Mesodermal cell (in vitro differentiated cells): ENCODE results near the gene AFAP1L2.
A peak's percentile ranks its signal among the peaks of the same experiment; 100 is the strongest.

Experiments
- H3K27ac ChIP-seq: 2 replicates; pipeline ENCODE4 v1.7.0; 2013; ENCODE audit warnings: mild to moderate bottlenecking, low read depth, low read length, moderate library complexity; ENCODE audit not compliant: severe bottlenecking
- H3K36me3 ChIP-seq: 2 replicates; pipeline ENCODE4 v1.7.1; 2013; ENCODE audit warnings: mild to moderate bottlenecking, low read length, moderate library complexity; ENCODE audit not compliant: control insufficient read depth, insufficient read depth
- H3K4me1 ChIP-seq: one replicate; pipeline ENCODE4 v1.7.1; 2013; ENCODE audit warnings: mild to moderate bottlenecking, low read length; ENCODE audit not compliant: insufficient read depth, control insufficient read depth, poor library complexity, severe bottlenecking
- H3K4me3 ChIP-seq: 2 replicates; pipeline ENCODE4 v1.7.0; 2013; ENCODE audit warnings: low read length, control low read depth, mild to moderate bottlenecking; ENCODE audit not compliant: insufficient read depth, poor library complexity, severe bottlenecking; ENCODE audit errors: extremely low read depth
- H3K9me3 ChIP-seq: 2 replicates; pipeline ENCODE4 v1.7.1; 2013; ENCODE audit warnings: mild to moderate bottlenecking, low read length, moderate library complexity; ENCODE audit not compliant: control insufficient read depth
- WGBS, 2 experiments: methylation state at CpG; one replicate each; pipeline ENCODE4 v1.1.5; 2013; ENCODE audit warnings: missing lambda C conversion rate in 2 of 2; ENCODE audit not compliant: insufficient coverage in 2 of 2; 5-methylcytosine and 5-hydroxymethylcytosine counted together

AFAP1L2 gene

GRCh38 chr10:114362826-114363355 lies 41.4 kb downstream of the AFAP1L2 start:
- H3K36me3 ChIP-seq = peaks cover 30% of the 10 kb centered on the region
- H3K27ac ChIP-seq = no peak overlapping the region
- WGBS, 2 experiments = 89 to 94% methylated on average over 15 to 16 of the region's 16 CpGs
- peaks cover 15% of the 10 kb centered on the region for H3K4me1 ChIP-seq
- no peak overlapping the region for H3K4me3 ChIP-seq
- H3K9me3 ChIP-seq = peaks cover 3% of the 10 kb centered on the region

DNA sequence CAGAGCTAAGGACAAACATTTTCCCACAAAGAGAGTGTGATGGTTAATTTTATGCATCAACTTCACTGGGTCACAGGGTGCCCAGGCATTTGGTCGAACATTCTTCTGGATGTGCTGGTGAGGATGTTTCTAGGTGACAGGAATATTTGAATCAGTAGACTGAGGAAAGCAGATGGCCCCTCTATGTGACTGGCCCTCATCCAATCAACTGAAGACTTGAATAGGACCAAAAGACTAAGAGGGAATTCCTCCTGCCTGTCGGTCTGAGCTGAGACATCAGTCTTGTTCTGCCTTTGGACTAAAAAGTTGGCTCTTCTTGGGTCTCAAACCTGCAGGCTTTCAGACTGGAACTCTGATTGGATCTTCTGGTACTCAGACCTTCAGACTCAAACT lies 44.4 kb downstream of the AFAP1L2 start:
- H3K27ac ChIP-seq = no peak overlapping the region
- peaks cover 2% of the 10 kb centered on the region for H3K9me3 ChIP-seq
- WGBS, 2 experiments = 83 to 100% methylated on average over 1 to 2 of the region's 2 CpGs
- peaks cover 22% of the 10 kb centered on the region for H3K4me1 ChIP-seq
- H3K4me3 ChIP-seq = no peak overlapping the region
- H3K36me3 ChIP-seq = peaks cover 23% of the 10 kb centered on the region

DNA sequence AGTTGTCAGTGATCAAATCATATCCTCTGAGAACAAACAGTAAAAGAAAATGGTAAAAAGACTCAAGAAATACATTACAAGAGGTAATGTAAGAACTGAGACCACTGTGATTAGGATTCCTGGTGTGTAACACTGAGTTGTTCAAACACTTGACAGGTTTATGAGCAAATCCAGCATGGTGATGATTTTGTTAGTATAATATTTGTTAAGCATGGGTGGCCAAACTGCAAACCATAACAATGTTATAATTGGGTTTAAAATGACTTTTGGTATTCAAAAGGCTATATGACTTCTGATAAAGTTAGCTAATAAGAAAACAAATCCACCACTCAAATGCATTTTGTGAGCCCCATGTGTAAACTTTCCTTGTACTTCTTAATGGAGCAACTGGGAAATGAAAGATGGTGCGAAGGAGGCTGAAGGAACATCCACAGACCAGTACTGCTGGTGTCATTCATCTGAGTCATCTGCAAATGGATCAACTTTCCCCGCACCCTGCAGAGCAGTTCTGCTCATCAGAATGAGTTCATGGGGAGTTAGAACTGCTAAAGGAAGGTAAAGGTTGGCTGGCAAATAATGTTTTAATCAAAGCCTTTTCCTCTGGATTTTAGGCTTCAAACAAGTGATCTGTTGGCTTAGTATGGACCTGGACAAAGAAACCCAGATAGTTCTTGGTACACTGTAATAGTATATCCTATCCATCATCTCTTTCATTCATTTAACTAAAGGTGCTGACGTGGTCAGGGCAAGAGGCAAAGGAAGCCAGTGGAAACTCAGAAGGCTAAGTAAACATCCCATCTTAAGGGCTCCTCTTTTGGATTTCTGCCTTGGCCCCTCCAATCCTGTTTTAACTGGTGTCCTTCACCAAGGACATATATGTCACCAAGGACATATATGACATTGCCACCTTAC lies 45.0 kb downstream of the AFAP1L2 start:
- Histone ChIP-seq H3K27ac (no peak overlapping the region), H3K9me3 (no peaks in the 10 kb centered on the region), H3K4me3 (no peak overlapping the region), H3K36me3 (peaks cover 18% of the 10 kb centered on the region), H3K4me1 (peaks cover 22% of the 10 kb centered on the region)
- WGBS, 2 experiments = 64 to 78% methylated on average over 2 of the region's 3 CpGs

- no peak overlapping the region for H3K4me3 ChIP-seq
- H3K9me3 ChIP-seq = no peaks in the 10 kb centered on the region
- no peak overlapping the region for H3K27ac ChIP-seq
- H3K36me3 ChIP-seq = peaks cover 8% of the 10 kb centered on the region
- WGBS, 2 experiments = no CpG with 5 or more reads among the region's 2 CpGs
- peaks cover 22% of the 10 kb centered on the region for H3K4me1 ChIP-seq
Measured at GRCh38 chr10:114357515-114357996, 46.7 kb downstream of the AFAP1L2 start.

DNA sequence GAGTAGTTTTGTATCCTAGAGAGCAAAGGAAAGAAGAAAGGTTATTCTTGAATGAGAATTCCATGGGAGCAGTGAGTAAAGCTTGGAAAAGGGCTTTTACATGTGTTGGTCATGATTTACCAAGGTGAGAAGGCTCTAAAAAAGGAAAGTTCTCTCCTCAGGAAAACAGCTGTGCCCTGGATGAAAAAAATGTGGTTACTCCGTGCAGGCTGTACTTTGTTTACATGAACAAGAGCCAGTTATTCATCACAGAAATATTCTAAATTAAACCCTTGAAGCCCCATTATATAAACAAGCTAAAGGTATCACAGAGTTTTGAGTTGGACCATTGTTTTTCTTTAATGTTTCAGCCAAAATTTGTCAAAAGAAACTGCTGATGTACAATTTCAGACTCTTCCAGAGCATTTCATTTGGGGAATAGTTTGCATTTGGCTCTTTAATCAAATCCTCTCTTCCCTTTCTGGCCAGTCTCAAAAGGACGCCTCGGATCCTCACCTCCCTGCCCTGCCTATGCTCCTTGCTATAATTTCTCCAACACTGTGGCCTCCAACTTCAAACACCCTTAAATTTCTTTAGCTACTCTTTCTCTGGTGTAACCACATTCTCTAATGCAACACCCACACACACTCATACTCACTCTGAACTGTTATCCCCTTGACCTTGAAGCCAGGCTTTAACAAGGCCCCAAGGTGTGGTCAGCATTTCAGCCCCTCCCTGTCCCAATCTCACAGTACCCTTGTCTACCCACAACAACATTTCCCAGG lies 47.4 kb downstream of the AFAP1L2 start:
- WGBS, 2 experiments = 91 to 96% methylated on average over 2 of the region's 3 CpGs
- H3K4me3 ChIP-seq = no peak overlapping the region
- H3K27ac ChIP-seq = peak overlapping the region; percentile 4
- peaks cover 8% of the 10 kb centered on the region for H3K36me3 ChIP-seq
- H3K9me3 ChIP-seq = no peaks in the 10 kb centered on the region
- H3K4me1 ChIP-seq = peaks cover 22% of the 10 kb centered on the region

- no peak overlapping the region for H3K27ac ChIP-seq
- H3K4me1 ChIP-seq = peaks cover 30% of the 10 kb centered on the region
- H3K4me3 ChIP-seq = no peak overlapping the region
- H3K9me3 ChIP-seq = no peaks in the 10 kb centered on the region
- no CpG with 5 or more reads among the region's 4 CpGs for WGBS, 2 experiments
- no peaks in the 10 kb centered on the region for H3K36me3 ChIP-seq
Measured at GRCh38 chr10:114356126-114356525, 48.2 kb downstream of the AFAP1L2 start.

- Histone ChIP-seq H3K27ac (no peak overlapping the region), H3K36me3 (no peaks in the 10 kb centered on the region), H3K9me3 (no peaks in the 10 kb centered on the region), H3K4me1 (peaks cover 41% of the 10 kb centered on the region), H3K4me3 (no peak overlapping the region)
- WGBS, 2 experiments = 67 to 100% methylated on average over 1 to 2 of the region's 2 CpGs
Measured at GRCh38 chr10:114353383-114353782, 50.9 kb downstream of the AFAP1L2 start.

DNA sequence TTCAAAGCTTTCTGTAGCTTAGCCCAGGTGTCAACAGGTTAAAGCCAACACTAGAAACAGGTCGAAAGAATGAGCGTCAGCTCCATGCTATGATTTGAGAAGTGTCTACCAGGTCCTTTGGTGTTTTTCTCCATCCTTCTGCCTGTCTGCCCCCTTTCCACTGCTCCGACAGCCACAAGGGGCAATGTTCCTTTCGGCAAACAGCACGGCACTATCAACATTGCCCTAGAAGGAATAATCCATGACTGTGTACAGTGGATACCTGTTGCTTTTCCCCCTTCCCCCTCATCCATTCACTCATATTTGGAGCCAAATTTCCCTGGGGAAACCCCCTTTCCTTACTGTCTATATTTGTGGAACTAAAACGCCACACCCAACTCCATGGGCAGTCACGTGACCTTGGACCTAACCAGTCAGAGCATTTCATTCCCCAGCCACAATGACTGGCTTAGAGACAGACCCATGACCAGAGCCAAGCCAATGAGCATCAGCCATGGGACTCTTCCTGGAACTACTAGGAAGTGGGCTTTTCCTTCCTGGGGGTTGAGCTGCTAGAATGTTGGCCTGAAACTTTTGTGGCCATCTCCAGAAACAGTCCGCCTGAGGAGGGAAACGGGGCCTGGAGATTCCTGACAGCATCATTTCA lies 51.5 kb downstream of the AFAP1L2 start:
- 93 to 94% methylated on average over 7 to 8 of the region's 9 CpGs for WGBS, 2 experiments

DNA sequence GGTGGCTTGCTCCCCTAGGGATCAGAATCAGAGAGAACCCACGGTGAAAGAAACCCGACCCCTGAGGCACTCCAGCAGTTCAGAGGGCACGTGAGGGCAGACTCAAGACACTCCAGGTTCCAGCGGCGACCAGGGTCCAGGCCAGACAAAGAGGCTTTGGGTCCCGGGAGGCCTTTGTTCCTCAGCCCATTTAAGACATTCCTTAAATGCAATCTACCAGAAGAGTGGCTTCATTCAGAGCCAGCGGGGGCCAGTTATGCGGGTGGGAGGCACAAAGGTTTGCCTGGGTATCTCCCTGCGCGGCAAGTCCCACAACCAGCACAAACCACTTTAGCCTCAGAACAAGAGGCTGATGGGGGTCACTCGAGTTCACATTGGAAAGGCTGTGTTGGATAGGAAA lies 53.6 kb downstream of the AFAP1L2 start:
- H3K4me3 ChIP-seq = no peak overlapping the region
- 22 to 58% methylated on average over 3 to 10 of the region's 11 CpGs for WGBS, 2 experiments
- no peaks in the 10 kb centered on the region for H3K9me3 ChIP-seq
- peaks cover 42% of the 10 kb centered on the region for H3K4me1 ChIP-seq
- H3K27ac ChIP-seq = peak overlapping the region; percentile 90
- peaks cover 7% of the 10 kb centered on the region for H3K36me3 ChIP-seq

More for the DNA sequence above, 51.5 kb downstream of the AFAP1L2 start:
- no peak overlapping the region for H3K27ac ChIP-seq
- no peaks in the 10 kb centered on the region for H3K36me3 ChIP-seq
- no peaks in the 10 kb centered on the region for H3K9me3 ChIP-seq
- H3K4me1 ChIP-seq = peaks cover 41% of the 10 kb centered on the region
- no peak overlapping the region for H3K4me3 ChIP-seq

- Histone ChIP-seq H3K27ac (peak overlapping the region; percentile 90), H3K4me1 (peaks cover 42% of the 10 kb centered on the region), H3K9me3 (no peaks in the 10 kb centered on the region), H3K36me3 (peaks cover 7% of the 10 kb centered on the region), H3K4me3 (no peak overlapping the region)
- WGBS, 2 experiments = 67 to 75% methylated on average over 4 of the region's 6 CpGs
Measured at GRCh38 chr10:114349522-114350215, 54.6 kb downstream of the AFAP1L2 start.
